ENCODE results near the gene C5orf58. TPM values are rescaled to one million over a fixed set of nuclear protein-coding genes. Genes with fewer than 3 reads are reported as not detected.

The C5orf58 gene
- total and polyA plus RNA-seq, 9 of the 15 experiments (the other 6 are each of a cell fraction or from before 2014, with no cell fraction given) = 1.5 to 7.6 (median 5.3) TPM

GRCh38 chr5:170268153-170268689, 35.4 kb downstream of the C5orf58 start:
- CTCF ChIA-PET (ENCODE audit: low intra/inter-chr PET ratio) = interaction anchor here (0.8 to 2.1 kb wide), 2 partner anchors 17 to 70 kb away, joined by 3 to 13 read pairs; no protein-coding TSS in a partner anchor
- in situ Hi-C loops (cut with MboI) (loop anchor here (5.0 kb wide), 1 partner anchor 74 kb away; no protein-coding TSS in a partner anchor), intact Hi-C loops (cut with micrococcal nuclease) (loop anchor here (1.0 to 2.0 kb wide), 2 partner anchors 41 to 71 kb away; no protein-coding TSS in a partner anchor)
- Histone ChIP-seq H4K20me1 (replicated peaks; ENCODE audit: control insufficient read depth, insufficient read depth, low read length) (no peaks in the 10 kb centered on the region), H3K27me3 (ENCODE audit: control insufficient read depth in 2 of 2, insufficient read depth in 2 of 2, low read length in 2 of 2) (peaks cover 0 to 4% of the 10 kb centered on the region in 2 experiments; a peak in 1 of 5 replicates), H3K27ac (ENCODE audit: extremely low read depth, low read depth, low read length) (no peak overlapping the region), H3K79me2 (ENCODE audit: control insufficient read depth, insufficient read depth, low read length) (no peaks in the 10 kb centered on the region), H3K4me2 (ENCODE audit: insufficient read depth, low read length) (no peak overlapping the region), H3K9me1 (ENCODE audit: control insufficient read depth, insufficient read depth, low read length) (no peaks in the 10 kb centered on the region), H3K4me3 (no peak overlapping the region), H3K36me3 (ENCODE audit: control insufficient read depth, insufficient read depth, low read length) (peaks cover under 1% of the 10 kb centered on the region; the same call in 1 of the 3 replicates), H2AFZ (ENCODE audit: low read depth, low read length) (peak overlapping the region; percentile 30; the same call in 1 of the 2 replicates), H3K4me1 (replicated peaks in 1 of 2; ENCODE audit: control insufficient read depth in 2 of 2, insufficient read depth in 2 of 2, low read length in 2 of 2) (peaks cover 7 to 22% of the 10 kb centered on the region in 2 experiments; a peak in 4 of 5 replicates), H3K9me3 (replicated peaks; ENCODE audit: control insufficient read depth, insufficient read depth, low read depth, low read length) (no peaks in the 10 kb centered on the region), H3K9ac (ENCODE audit: insufficient read depth in 1 of 2, low read depth in 2 of 2, low read length in 2 of 2) (no peak overlapping the region)
- no TSS peak for BruUV-seq (replicated peaks)
- DNase-seq (ENCODE audit: extremely low read depth in 1 of 4, low spot score in 3 of 4) = no peak
- WGBS (ENCODE audit: insufficient coverage, low coverage, missing lambda C conversion rate) = 26% methylated on average over 9 of the region's 15 CpGs
- no peak for TF ChIP-seq TCF3 (CRISPR knock-in tag; IDR thresholded peaks at IDR 0.05)
- TF ChIP-seq TBP (optimal IDR thresholded peaks at IDR 0.05; ENCODE audit: low read depth, low read length) = no peak
- no peak for TF ChIP-seq GTF2A2 (tag; IDR thresholded peaks at IDR 0.05)
- no peak for TF ChIP-seq SLC30A9 (CRISPR knock-in tag; IDR thresholded peaks at IDR 0.05)
- POLR2A ChIA-PET = no interaction called here
- FAIRE-seq = no peak
- no peak for ATAC-seq

- no TSS peak for BruUV-seq (replicated peaks)
- no peaks in the 10 kb centered on the region for H4K20me1 ChIP-seq (replicated peaks; ENCODE audit: control insufficient read depth, insufficient read depth, low read length)
- POLR2A ChIA-PET = no interaction called here
- peak in 2 of 4 experiments; percentile 30 to 42 for DNase-seq (ENCODE audit: extremely low read depth in 1 of 4, low spot score in 3 of 4)
- no peak overlapping the region for H3K27ac ChIP-seq (ENCODE audit: extremely low read depth, low read depth, low read length)
- H3K9me3 ChIP-seq (replicated peaks; ENCODE audit: control insufficient read depth, insufficient read depth, low read depth, low read length) = no peaks in the 10 kb centered on the region
- no peaks in the 10 kb centered on the region for H3K9me1 ChIP-seq (ENCODE audit: control insufficient read depth, insufficient read depth, low read length)
- intact Hi-C loops (cut with micrococcal nuclease) = loop anchor here (1.0 to 2.0 kb wide), 2 partner anchors 42 to 70 kb away; no protein-coding TSS in a partner anchor
- peak; percentile 46; the same call in 2 of the 3 replicates for ATAC-seq
- H3K4me3 ChIP-seq = no peak overlapping the region
- peaks cover 0 to 4% of the 10 kb centered on the region in 2 experiments; a peak in 1 of 5 replicates for H3K27me3 ChIP-seq (ENCODE audit: control insufficient read depth in 2 of 2, insufficient read depth in 2 of 2, low read length in 2 of 2)
- H3K4me1 ChIP-seq (replicated peaks in 1 of 2; ENCODE audit: control insufficient read depth in 2 of 2, insufficient read depth in 2 of 2, low read length in 2 of 2) = peaks cover 7 to 22% of the 10 kb centered on the region in 2 experiments; a peak in 4 of 5 replicates
- in situ Hi-C loops (cut with MboI) = loop anchor here (5.0 kb wide), 1 partner anchor 73 kb away; no protein-coding TSS in a partner anchor
- CTCF ChIA-PET (ENCODE audit: low intra/inter-chr PET ratio) = interaction anchor here (2.1 kb wide), 1 partner anchor 70 kb away, joined by 13 read pairs; no protein-coding TSS in a partner anchor
- H3K4me2 ChIP-seq (ENCODE audit: insufficient read depth, low read length) = no peak overlapping the region; the same call in 1 of the 2 replicates
- H3K9ac ChIP-seq (ENCODE audit: insufficient read depth in 1 of 2, low read depth in 2 of 2, low read length in 2 of 2) = no peak overlapping the region
- peaks cover 2% of the 10 kb centered on the region; the same call in 1 of the 3 replicates for H3K36me3 ChIP-seq (ENCODE audit: control insufficient read depth, insufficient read depth, low read length)
- peak; percentile 67 for FAIRE-seq
- no peaks in the 10 kb centered on the region for H3K79me2 ChIP-seq (ENCODE audit: control insufficient read depth, insufficient read depth, low read length)
- no peak overlapping the region for H2AFZ ChIP-seq (ENCODE audit: low read depth, low read length)
- WGBS (ENCODE audit: insufficient coverage, low coverage, missing lambda C conversion rate) = 10% methylated on average over 3 of the region's 3 CpGs
- no peak for TF ChIP-seq KDM2B (CRISPR knock-in tag; IDR thresholded peaks at IDR 0.05)
- no peak for TF ChIP-seq HNRNPH1 (optimal IDR thresholded peaks at IDR 0.05; ENCODE audit: low read depth, low read length)
- TF ChIP-seq ATF2 (CRISPR knock-in tag; IDR thresholded peaks at IDR 0.05) = no peak
- TF ChIP-seq ZBTB7A (IDR thresholded peaks at IDR 0.05; ENCODE audit: borderline replicate concordance, control insufficient read depth, low read depth, low read length) = no peak
- TF ChIP-seq CTBP1 (IDR thresholded peaks at IDR 0.05; ENCODE audit: borderline replicate concordance) = peak; percentile 46; the same call in 1 of the 2 replicates
- no peak for TF ChIP-seq ELK1 (CRISPR knock-in tag; IDR thresholded peaks at IDR 0.05)
- TF ChIP-seq SAFB (IDR thresholded peaks at IDR 0.05; ENCODE audit: borderline replicate concordance, low read depth, low read length) = no peak
Measured at GRCh38 chr5:170268884-170269283, 36.1 kb downstream of the C5orf58 start.
